Stimulated activated CD4-positive, alpha-beta T cell treated with anti-CD3 and anti-CD28 coated beads, Interleukin-1b, Interleukin-23, amount 100 ng/mL, for 1 hour (primary cell): ENCODE results near the gene EPN1.

ENCODE experiments used
- DNase-seq, 2 donors: peaks; one replicate each; pipeline ENCODE4 v3.0.0-alpha.2; 2020; ENCODE audit warnings: low read depth in 2 of 2

Gene EPN1

DNA sequence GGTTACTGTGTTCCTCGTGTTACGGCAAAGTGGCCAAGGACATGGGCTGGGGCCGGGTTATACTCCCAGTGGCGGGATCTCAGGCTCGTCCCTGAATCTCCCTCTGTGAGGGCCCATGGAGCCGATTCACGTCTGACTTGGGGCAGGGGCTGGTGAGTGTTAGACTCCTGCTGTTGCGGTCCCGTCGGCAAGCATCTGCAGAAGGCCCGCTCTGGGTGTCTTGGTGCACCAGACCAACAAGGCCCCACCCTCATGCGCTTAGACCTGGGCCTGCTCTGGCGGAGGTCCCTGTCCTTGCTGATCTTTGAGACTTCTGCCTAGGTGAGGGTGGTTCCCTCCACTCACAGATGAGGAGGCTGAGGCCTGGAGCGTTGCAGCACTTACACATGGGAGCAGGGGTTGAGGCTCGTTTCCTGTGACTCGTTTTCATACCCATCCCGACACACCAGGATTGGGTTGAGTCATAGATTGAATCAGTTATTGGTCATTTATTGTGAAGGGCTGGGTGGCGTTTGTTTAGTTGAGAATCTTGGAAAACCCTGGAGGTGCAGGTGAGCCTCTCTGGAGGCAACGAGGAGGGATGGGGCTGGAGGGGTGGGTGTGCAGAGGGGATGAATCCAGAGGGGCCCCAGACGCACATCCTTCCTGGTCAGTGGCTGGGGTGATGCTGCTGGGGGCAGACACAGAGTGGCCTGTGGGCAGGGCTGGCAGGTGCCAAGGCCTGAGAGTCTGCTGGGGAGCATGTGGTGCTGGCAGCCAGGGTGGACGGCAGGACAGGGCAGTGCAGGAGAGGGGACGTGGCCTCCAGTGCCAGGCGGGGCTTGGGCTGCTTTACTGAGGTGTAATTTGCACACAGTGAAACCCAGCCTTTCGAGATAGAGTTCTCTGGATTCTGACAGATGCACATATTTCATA is 4.6 kb downstream of the EPN1 start:
- DNase-seq: no peak

DNA sequence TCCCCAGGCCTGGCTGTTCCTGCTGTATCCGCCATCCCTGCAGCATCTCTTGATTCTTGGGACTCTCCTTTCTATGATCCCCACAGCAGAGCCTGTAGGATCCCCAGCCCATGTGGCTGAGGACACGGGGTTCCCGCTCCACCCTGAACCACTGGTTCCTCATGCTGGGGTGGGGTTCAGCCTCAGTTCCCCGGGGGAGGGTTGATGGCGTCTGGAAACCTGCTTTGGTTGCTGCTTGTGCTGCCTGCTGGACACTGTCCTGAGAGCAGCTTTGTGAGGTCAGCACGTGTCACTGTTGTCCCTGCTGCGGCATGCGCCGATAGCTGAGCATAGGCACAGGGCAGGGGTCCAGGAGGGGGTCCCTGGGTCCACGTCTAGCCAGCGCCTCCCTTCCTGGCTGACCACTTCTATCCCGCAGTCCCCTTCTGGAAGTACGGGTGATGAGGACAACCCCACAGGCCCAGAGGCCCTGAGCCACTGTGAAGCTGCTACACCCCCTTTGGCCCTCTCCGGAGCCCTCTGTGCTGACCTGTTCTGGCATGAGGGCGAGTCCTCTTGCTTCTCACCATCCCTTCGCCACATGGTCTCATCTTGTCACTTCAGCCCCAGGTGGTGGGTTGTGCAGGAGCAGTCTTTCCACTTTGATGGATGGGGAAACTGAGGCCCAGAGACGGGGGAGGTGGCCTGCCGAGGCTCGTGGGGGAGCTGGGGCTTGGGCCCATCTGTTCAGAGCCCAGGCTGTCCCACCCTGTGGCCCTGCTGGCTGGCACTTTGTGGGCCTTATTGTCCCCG is 5.5 kb downstream of the EPN1 start:
- DNase-seq: no peak

- no peak for DNase-seq
Measured at GRCh38 chr19:55681131-55682092, 6.4 kb downstream of the EPN1 start.

- DNase-seq: no peak
Measured at GRCh38 chr19:55683449-55684261, 8.6 kb downstream of the EPN1 start.

GRCh38 chr19:55684946-55685681 is 10.1 kb downstream of the EPN1 start:
- no peak for DNase-seq

GRCh38 chr19:55685776-55686175 is 10.8 kb downstream of the EPN1 start:
- no peak for DNase-seq

DNA sequence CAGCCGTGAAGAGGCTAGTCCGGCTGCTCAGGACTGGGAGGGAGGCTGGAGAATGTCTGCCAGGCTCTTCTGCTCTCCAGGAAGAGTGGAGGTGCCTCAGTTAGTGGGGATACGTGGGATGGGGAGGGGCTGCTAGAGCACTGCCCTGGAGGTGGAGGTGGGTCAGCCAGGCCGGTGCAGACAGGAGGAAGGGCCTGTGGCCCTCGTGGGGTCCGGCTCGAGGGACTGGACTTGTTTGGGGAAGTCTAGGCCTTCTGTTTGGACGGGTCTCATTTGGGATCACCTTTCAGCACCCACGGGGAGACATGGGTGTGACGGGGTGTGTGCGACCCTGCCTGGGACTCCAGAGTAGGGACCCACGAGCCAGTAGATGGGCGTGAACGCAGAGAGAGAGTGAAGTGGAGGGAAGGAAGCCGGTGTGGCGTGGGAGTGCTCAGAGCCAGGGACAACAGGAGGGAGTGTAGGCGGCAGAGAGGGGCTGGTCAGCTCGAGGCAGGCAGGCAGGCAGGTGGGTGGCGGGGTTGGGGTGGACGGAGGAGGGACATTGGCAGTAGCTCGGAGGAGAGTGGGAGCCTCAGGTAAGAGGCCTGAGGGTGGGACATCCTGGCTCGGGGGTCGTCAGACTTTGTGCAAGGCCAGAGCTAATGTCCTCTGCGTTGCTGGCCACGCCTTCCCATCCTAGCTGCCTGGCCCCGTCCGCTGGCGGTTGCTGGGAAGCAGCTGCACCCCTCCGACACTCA is 11.5 kb downstream of the EPN1 start:
- DNase-seq: no peak

DNA sequence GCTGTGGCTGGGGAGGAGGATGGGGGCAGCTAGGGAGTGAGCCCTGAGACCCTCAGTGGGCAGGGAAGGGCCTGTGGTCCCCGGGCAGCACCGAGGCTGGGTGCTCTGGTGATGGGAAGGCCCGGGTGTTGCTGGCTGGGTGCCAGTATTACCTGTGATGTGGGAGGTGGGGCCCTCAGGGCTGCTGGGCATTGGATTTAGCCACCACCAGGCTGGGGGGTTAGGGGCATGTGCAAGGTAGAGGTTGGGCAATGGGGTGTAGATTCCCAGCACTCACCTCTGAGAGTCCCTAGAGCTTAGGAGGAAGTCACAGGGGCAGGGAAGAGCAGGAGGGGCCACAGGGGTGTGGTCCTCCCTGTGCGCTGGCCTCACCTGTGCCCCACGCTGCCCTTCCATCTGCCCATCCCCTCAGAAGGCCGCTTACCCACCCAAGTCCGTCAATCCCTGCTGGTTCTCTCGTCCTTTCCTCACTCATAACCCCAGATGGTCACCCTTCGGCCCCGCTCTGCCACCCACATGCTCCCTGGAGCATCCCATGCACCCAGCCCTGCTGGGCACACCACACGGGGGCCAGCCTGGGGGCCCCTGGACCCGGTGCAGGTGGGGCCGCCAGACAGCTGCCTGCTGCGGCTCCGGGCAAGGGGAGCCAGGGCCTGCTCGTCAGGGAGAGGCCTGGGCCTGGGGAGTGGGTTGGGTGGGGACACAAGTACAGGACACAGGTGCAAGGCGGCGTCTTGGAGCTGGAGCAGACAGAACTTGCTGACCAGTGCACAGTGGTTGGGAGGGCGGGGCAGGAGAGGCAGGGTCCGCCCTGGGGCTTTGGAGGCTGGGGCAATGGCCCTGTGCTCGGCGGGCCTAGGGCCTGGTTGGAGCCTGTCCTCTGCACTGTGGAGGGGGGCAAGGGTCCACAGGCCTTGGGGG is 12.5 kb downstream of the EPN1 start:
- no peak for DNase-seq

GRCh38 chr19:55688422-55689218 is 13.6 kb downstream of the EPN1 start:
- DNase-seq: no peak

DNA sequence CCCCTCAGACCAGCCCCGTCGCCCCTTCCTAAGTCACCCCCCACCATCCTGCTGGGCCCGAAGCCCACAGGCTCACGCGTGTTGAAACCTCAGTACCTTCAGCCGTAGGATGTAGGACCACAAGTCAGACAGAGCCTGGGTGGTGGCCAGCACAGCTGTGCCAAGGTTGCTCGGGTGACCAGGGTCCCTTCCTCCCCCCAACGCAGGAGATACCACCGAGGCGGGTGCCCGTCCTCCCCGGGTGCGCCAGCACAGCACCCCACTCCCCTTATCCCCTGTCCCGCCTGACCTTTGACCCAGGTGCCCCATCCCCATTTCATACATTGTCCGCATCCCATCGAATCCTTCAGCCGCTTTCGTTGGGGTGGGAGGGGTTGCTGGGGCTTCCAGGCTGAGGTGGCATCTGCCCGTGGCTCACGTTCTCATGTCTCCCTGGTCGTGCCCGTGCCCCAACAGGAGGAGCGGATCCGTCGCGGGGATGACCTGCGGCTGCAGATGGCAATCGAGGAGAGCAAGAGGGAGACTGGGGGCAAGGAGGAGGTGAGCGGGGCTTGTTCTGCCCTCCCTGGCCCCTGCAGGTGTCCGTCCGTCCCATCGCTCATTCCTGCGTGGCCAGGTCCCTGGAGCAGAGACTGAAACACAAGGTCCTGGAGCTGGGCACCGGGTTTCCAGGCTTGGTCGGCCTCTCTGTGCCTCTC is 14.5 kb downstream of the EPN1 start:
- no peak for DNase-seq

- no peak for DNase-seq
Measured at GRCh38 chr19:55690109-55690768, 15.2 kb downstream of the EPN1 start.

- DNase-seq: no peak
Measured at GRCh38 chr19:55690769-55691545, 15.9 kb downstream of the EPN1 start.

- DNase-seq: no peak
Measured at GRCh38 chr19:55691561-55692481, 16.8 kb downstream of the EPN1 start.

DNA sequence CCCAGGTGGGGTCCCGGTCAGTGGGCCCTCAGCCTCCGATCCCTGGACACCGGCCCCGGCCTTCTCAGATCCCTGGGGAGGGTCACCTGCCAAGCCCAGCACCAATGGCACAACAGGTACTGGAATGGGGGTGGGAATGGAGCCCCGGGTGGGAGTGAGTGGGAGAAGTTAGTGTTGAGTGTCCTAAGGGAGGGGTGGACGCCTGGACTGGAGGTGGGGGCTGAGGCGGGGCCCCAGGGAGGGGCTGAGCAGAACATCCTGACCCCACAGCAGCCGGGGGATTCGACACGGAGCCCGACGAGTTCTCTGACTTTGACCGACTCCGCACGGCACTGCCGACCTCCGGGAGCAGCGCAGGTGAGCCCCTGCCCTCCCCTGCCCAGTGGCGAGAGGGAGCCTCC is 17.7 kb downstream of the EPN1 start:
- no peak for DNase-seq
